ENCODE data around the gene COPZ1.

GRCh38 chr12:54330442-54330841 is 5.5 kb downstream of the COPZ1 start:
- TF ChIP-seq CTCF (IDR thresholded peaks at IDR 0.05) (no peak), POLR2A (IDR thresholded peaks at IDR 0.05) (no peak), POLR2AphosphoS5 (IDR thresholded peaks at IDR 0.05) (no peak), EP300 (IDR thresholded peaks at IDR 0.05) (no peak)

All from stomach (tissue), 4 donors.